Myometrial cell (primary cell): ENCODE measurements around the gene CTNS. TPM values are rescaled to one million over a fixed set of nuclear protein-coding genes. Genes with fewer than 3 reads are reported as not detected.

Experiments
- total RNA-seq: library from RNA; depleted of rRNA; stranded (reverse); fragments of >200 nt; gene quantifications from 2 replicates; pipeline ENCODE4 v1.2.3, GENCODE V29; 2015

The CTNS gene
- 20.0 and 23.9 TPM in 2 replicates for total RNA-seq

GRCh38 chr17:3636154-3636907 lies at the start of gene CTNS, which contains the start of gene SHPK:
CTNS (plus strand) TSS chr17:3636760; CDS start chr17:3640207, 3,447 bp downstream.
SHPK (minus strand) TSS chr17:3636250; CDS start chr17:3636219, 31 bp downstream.

GRCh38 chr17:3668279-3669084 lies 31.9 kb downstream of the CTNS start, which contains the start of the genes EMC6 and TAX1BP3:
EMC6 (plus strand) TSS chr17:3668812; CDS start chr17:3669147, 335 bp downstream.
TAX1BP3 (minus strand) TSS chr17:3668578; CDS start chr17:3668526, 52 bp downstream.

GRCh38 chr17:3695723-3696411 lies 59.3 kb downstream of the CTNS start, which contains the start of gene P2RX5:
P2RX5 (minus strand) TSS chr17:3696155; CDS start chr17:3696005, 150 bp downstream.

Other genes with a start within 250 kb of the CTNS start
- gene OR1E1, start 238.3 kb upstream of the CTNS start, total RNA-seq: not detected in 2 replicates
- gene OR3A3, start 225.4 kb upstream of the CTNS start, total RNA-seq: not detected in 2 replicates
- gene OR1E2, start 202.9 kb upstream of the CTNS start, total RNA-seq: not detected in 2 replicates
- gene SPATA22, start 164.9 kb upstream of the CTNS start, total RNA-seq: 0.71 TPM in 1 of 2 replicates, not detected in the other
- 1.2 and 1.6 TPM in 2 replicates for gene ASPA, start 160.8 kb upstream of the CTNS start, total RNA-seq
- 0.53 and 6.6 TPM in 2 replicates for gene TRPV3, start 78.9 kb upstream of the CTNS start, total RNA-seq
- gene TRPV1, start 27.3 kb upstream of the CTNS start, total RNA-seq: 0.58 and 1.2 TPM in 2 replicates
- 12.8 and 13.0 TPM in 2 replicates for gene SHPK, start 510 bp upstream of the CTNS start, total RNA-seq
- 324 and 363 TPM in 2 replicates for gene TAX1BP3, start 31.8 kb downstream of the CTNS start, total RNA-seq
- 15.1 and 24.8 TPM in 2 replicates for gene EMC6, start 32.1 kb downstream of the CTNS start, total RNA-seq
- 7.8 and 11.7 TPM in 2 replicates for gene P2RX5, start 59.4 kb downstream of the CTNS start, total RNA-seq
- 4.1 and 5.8 TPM in 2 replicates for gene HASPIN, start 87.1 kb downstream of the CTNS start, total RNA-seq
- gene ITGAE, start 164.4 kb downstream of the CTNS start, total RNA-seq: 27.4 and 33.3 TPM in 2 replicates
- 14.1 and 21.8 TPM in 2 replicates for gene NCBP3, start 209.5 kb downstream of the CTNS start, total RNA-seq